Panc1 (cell line): ENCODE data around the gene TNFSF4.

Source experiments
- CTCF ChIP-seq: fragments of 450-650 bp; IDR thresholded peaks from 2 replicates; pipeline ENCODE4 v1.5.1; 2017; ENCODE audit warnings: mild to moderate bottlenecking
- REST ChIP-seq, 2 experiments: IDR thresholded peaks; 2 replicates each; pipeline ENCODE4 v1.6.1; 2011 to 2012; ENCODE audit warnings: low read depth in 2 of 2, control low read depth in 1 of 2, low read length in 1 of 2, mild to moderate bottlenecking in 1 of 2, moderate library complexity in 1 of 2; ENCODE audit not compliant: insufficient read depth in 1 of 2

DNA sequence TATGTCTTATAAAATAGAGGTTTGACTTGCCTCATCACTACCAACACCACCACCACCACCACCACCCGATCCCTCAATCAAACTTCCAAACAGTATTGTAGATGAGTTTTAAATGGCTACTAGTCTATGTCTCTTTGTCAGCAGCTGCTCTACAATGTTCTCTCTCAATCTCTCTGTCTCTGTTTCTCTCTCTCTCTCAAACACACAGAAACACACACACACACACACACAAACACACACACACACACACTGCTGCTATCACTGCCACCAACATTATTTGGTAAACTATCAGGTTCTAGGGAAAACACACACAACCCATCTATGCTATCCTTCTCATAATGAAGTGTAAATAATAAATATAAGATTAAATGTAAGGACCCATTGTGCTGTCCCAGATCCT, 2.4 kb downstream of the TNFSF4 start:
- TF ChIP-seq CTCF, result no peak
- TF ChIP-seq REST (IDR thresholded peaks at IDR 0.05; ENCODE audit: insufficient read depth in 1 of 2, low read depth in 2 of 2, low read length in 1 of 2), result no peak
